CD14-positive monocyte (primary cell): Measurements from ENCODE around the gene ANTXR2. TPM values are rescaled to one million over a fixed set of nuclear protein-coding genes. Genes with fewer than 3 reads are reported as not detected.

Experiments
- DNase-seq, 3 donors: peaks; one replicate each; pipeline ENCODE4 v3.0.0-alpha.2; 2011 to 2022
- H2AFZ ChIP-seq: 2 replicates; pipeline ENCODE4 v1.6.0; 2012; ENCODE audit warnings: mild to moderate bottlenecking, low read depth, low read length, inconsistent platforms; ENCODE audit not compliant: insufficient read depth, poor library complexity, severe bottlenecking
- H3K27ac ChIP-seq, 2 donors: 1 replicate in 1 of 2; 2 replicates in 1 of 2; pipeline ENCODE4 v1.5.1; 2012 to 2013; ENCODE audit warnings: low read length in 2 of 2, control low read depth in 1 of 2, inconsistent platforms in 1 of 2, low read depth in 1 of 2, mild to moderate bottlenecking in 1 of 2
- H3K27me3 ChIP-seq, 2 donors: one replicate each; pipeline versions ENCODE4 v1.6.0 to v1.6.1; 2011 to 2013; ENCODE audit warnings: low read length in 2 of 2; ENCODE audit not compliant: control insufficient read depth in 2 of 2, insufficient read depth in 2 of 2
- H3K36me3 ChIP-seq, 2 donors: replicated peaks in 1 of 2; 1 replicate in 1 of 2; 2 replicates in 1 of 2; pipeline versions ENCODE4 v1.5.1 to v1.6.1; 2012 to 2013; ENCODE audit warnings: low read length in 2 of 2, control low read depth in 1 of 2, inconsistent platforms in 1 of 2, mild to moderate bottlenecking in 1 of 2; ENCODE audit not compliant: insufficient read depth in 2 of 2, control insufficient read depth in 1 of 2
- H3K4me1 ChIP-seq, 2 donors: 1 replicate in 1 of 2; 2 replicates in 1 of 2; pipeline versions ENCODE4 v1.5.1 to v1.6.1; 2012 to 2013; ENCODE audit warnings: low read length in 2 of 2, control low read depth in 1 of 2, inconsistent platforms in 1 of 2, mild to moderate bottlenecking in 1 of 2, moderate library complexity in 1 of 2; ENCODE audit not compliant: insufficient read depth in 2 of 2, control insufficient read depth in 1 of 2
- H3K4me2 ChIP-seq: replicated peaks from 2 replicates; pipeline ENCODE3; 2012; ENCODE audit warnings: low read length, moderate library complexity, mild to moderate bottlenecking; ENCODE audit not compliant: poor library complexity, severe bottlenecking; ENCODE audit errors: extremely low read depth
- H3K4me3 ChIP-seq, 3 experiments: fragments of 200-600 bp in 1 of 3; sonication (generic) in 1 of 3; replicated peaks in 1 of 3; 1 replicate in 2 of 3; 2 replicates in 1 of 3; pipeline ENCODE4 v1.5.1; 2011 to 2013; ENCODE audit warnings: low read length in 3 of 3, mild to moderate bottlenecking in 3 of 3, control low read depth in 2 of 3, low read depth in 2 of 3, inconsistent platforms in 1 of 3, moderate library complexity in 1 of 3
- H3K79me2 ChIP-seq: 2 replicates; pipeline ENCODE4 v1.6.0; 2012; ENCODE audit warnings: mild to moderate bottlenecking, control low read depth, inconsistent platforms, low read length, moderate library complexity; ENCODE audit not compliant: insufficient read depth
- H3K9ac ChIP-seq: 2 replicates; pipeline ENCODE4 v1.6.0; 2017; ENCODE audit warnings: low read length, mild to moderate bottlenecking; ENCODE audit not compliant: insufficient read depth, poor library complexity, severe bottlenecking
- H3K9me3 ChIP-seq, 2 donors: replicated peaks in 1 of 2; 1 replicate in 1 of 2; 2 replicates in 1 of 2; pipeline versions ENCODE4 v1.5.1 to v1.6.1; 2012 to 2013; ENCODE audit warnings: low read length in 2 of 2, control low read depth in 1 of 2; ENCODE audit not compliant: control insufficient read depth in 1 of 2, insufficient read depth in 1 of 2
- H4K20me1 ChIP-seq: 2 replicates; pipeline ENCODE4 v1.6.0; 2012; ENCODE audit warnings: mild to moderate bottlenecking, low read length, control low read depth, moderate library complexity; ENCODE audit not compliant: insufficient read depth
- H3K27ac Mint-ChIP-seq, 7 donors: one replicate each; pipeline ENCODE4 v1.8.0; 2020; ENCODE audit warnings: mild to moderate bottlenecking in 7 of 7, mixed read lengths in 7 of 7, moderate library complexity in 6 of 7, inconsistent platforms in 2 of 7
- H3K27me3 Mint-ChIP-seq, 3 donors: one replicate each; pipeline ENCODE4 v1.8.0; 2021 to 2022; ENCODE audit warnings: low read depth in 3 of 3, mild to moderate bottlenecking in 3 of 3, mixed read lengths in 3 of 3, moderate library complexity in 3 of 3, inconsistent platforms in 1 of 3
- H3K36me3 Mint-ChIP-seq, 2 donors: one replicate each; pipeline ENCODE4 v1.8.0; 2020; ENCODE audit warnings: mixed read lengths in 2 of 2, inconsistent platforms in 1 of 2, mild to moderate bottlenecking in 1 of 2
- H3K4me1 Mint-ChIP-seq: one replicate; pipeline ENCODE4 v1.8.0; 2020; ENCODE audit warnings: mild to moderate bottlenecking, mixed read lengths
- H3K4me3 Mint-ChIP-seq, 2 donors: one replicate each; pipeline ENCODE4 v1.8.0; 2020; ENCODE audit warnings: mild to moderate bottlenecking in 2 of 2, mixed read lengths in 2 of 2, moderate library complexity in 1 of 2
- H3K9me3 Mint-ChIP-seq, 7 donors: one replicate each; pipeline ENCODE4 v1.8.0; 2020 to 2022; ENCODE audit warnings: mixed read lengths in 7 of 7, mild to moderate bottlenecking in 6 of 7, moderate library complexity in 6 of 7, inconsistent platforms in 2 of 7
- CTCF ChIP-seq: fragments of 200-600 bp; IDR thresholded peaks from one replicate; pipeline ENCODE4 v1.8.0; 2022; ENCODE audit warnings: antibody characterized with exemption, mild to moderate bottlenecking
- WGBS: methylation state at CpG from one replicate; pipeline ENCODE4 v1.1.5; 2013; ENCODE audit warnings: missing lambda C conversion rate; ENCODE audit not compliant: insufficient coverage; 5-methylcytosine and 5-hydroxymethylcytosine counted together
- intact Hi-C, 2 donors: fragments of 100-400 bp; cut with micrococcal nuclease; formaldehyde crosslinking; loops; one replicate each; pipeline versions ENCODE4 v1.15.0 to v1.15.1; 2023
- polyA plus RNA-seq, 3 donors: library from polyadenylated mRNA; depleted of rRNA in 1 of 3; unstranded in 2 of 3; stranded (reverse) in 1 of 3; fragments of 300-500 nt in 2 of 3; fragments of >200 nt in 1 of 3; fragmentation: Illumina TruSeq in 2 of 3; gene quantifications; 1 replicate in 2 of 3; 2 replicates in 1 of 3; pipeline ENCODE4 v1.2.3, GENCODE V29; 2012 to 2021

Gene ANTXR2
- polyA plus RNA-seq, 3 donors = 15.4 to 69.6 (median 59.2) TPM

GRCh38 chr4:80009806-80010205, 63.2 kb downstream of the ANTXR2 start:
- no peak for DNase-seq
- H3K36me3 ChIP-seq = peaks cover 24 to 89% of the 10 kb centered on the region in 2 donors
- H3K9ac ChIP-seq = no peak overlapping the region
- no peaks in the 10 kb centered on the region for H3K27me3 ChIP-seq
- H4K20me1 ChIP-seq = peaks cover 39% of the 10 kb centered on the region
- intact Hi-C loops = no loop called here
- H2AFZ ChIP-seq = no peak overlapping the region
- H3K27ac ChIP-seq = no peak overlapping the region
- peaks cover 42% of the 10 kb centered on the region for H3K4me1 Mint-ChIP-seq
- peaks cover 43 to 65% of the 10 kb centered on the region in 2 donors for H3K36me3 Mint-ChIP-seq
- H3K27me3 Mint-ChIP-seq = no peaks in the 10 kb centered on the region
- peaks cover 0 to 1% (median under 1%) of the 10 kb centered on the region in 7 donors for H3K9me3 Mint-ChIP-seq
- H3K27ac Mint-ChIP-seq = peak overlapping the region in 1 of 7 donors; percentile 21
- no peaks in the 10 kb centered on the region for H3K9me3 ChIP-seq
- H3K4me2 ChIP-seq = no peak overlapping the region
- TF ChIP-seq CTCF = no peak
- H3K4me1 ChIP-seq = peaks cover 13 to 21% of the 10 kb centered on the region in 2 donors
- H3K4me3 Mint-ChIP-seq = no peak overlapping the region
- no peak overlapping the region for H3K4me3 ChIP-seq
- peaks cover 46% of the 10 kb centered on the region for H3K79me2 ChIP-seq

- H3K27ac Mint-ChIP-seq = peak overlapping the region in 1 of 7 donors; percentile 29
Observed at GRCh38 chr4:80008971-80009370, 64.1 kb downstream of the ANTXR2 start.

More at GRCh38 chr4:80008971-80009370, 64.1 kb downstream of the ANTXR2 start:
- WGBS = no CpG with 5 or more reads among the region's 1 CpG
- Histone ChIP-seq H3K9ac (no peak overlapping the region), H3K4me1 (peaks cover 13 to 21% of the 10 kb centered on the region in 2 donors), H3K36me3 (peaks cover 23 to 89% of the 10 kb centered on the region in 2 donors), H3K9me3 (peaks cover 3 to 7% of the 10 kb centered on the region in 2 donors), H3K79me2 (peaks cover 51% of the 10 kb centered on the region), H3K4me3 (no peak overlapping the region), H3K4me2 (no peak overlapping the region), H2AFZ (no peak overlapping the region), H4K20me1 (peaks cover 39% of the 10 kb centered on the region), H3K27me3 (no peaks in the 10 kb centered on the region), H3K27ac (no peak overlapping the region)
- peaks cover 7 to 8% (median 7%) of the 10 kb centered on the region in 7 donors for H3K9me3 Mint-ChIP-seq
- H3K27me3 Mint-ChIP-seq = peaks cover 0 to 2% (median 0%) of the 10 kb centered on the region in 3 donors
- H3K36me3 Mint-ChIP-seq = peaks cover 48 to 72% of the 10 kb centered on the region in 2 donors
- H3K4me1 Mint-ChIP-seq = peaks cover 42% of the 10 kb centered on the region
- intact Hi-C loops = no loop called here
- no peak for TF ChIP-seq CTCF
- H3K4me3 Mint-ChIP-seq = no peak overlapping the region
- no peak for DNase-seq
